ENCODE data around the gene SART3. TPM values are rescaled to one million over a fixed set of nuclear protein-coding genes. Genes with fewer than 3 reads are reported as not detected.

The SART3 gene
- total and polyA plus RNA-seq, 2 of the 13 experiments (the other 11 are each of a cell fraction or from before 2014, with no cell fraction given) = 16.1 to 69.9 TPM

- TF ChIP-seq, protein P1, sequence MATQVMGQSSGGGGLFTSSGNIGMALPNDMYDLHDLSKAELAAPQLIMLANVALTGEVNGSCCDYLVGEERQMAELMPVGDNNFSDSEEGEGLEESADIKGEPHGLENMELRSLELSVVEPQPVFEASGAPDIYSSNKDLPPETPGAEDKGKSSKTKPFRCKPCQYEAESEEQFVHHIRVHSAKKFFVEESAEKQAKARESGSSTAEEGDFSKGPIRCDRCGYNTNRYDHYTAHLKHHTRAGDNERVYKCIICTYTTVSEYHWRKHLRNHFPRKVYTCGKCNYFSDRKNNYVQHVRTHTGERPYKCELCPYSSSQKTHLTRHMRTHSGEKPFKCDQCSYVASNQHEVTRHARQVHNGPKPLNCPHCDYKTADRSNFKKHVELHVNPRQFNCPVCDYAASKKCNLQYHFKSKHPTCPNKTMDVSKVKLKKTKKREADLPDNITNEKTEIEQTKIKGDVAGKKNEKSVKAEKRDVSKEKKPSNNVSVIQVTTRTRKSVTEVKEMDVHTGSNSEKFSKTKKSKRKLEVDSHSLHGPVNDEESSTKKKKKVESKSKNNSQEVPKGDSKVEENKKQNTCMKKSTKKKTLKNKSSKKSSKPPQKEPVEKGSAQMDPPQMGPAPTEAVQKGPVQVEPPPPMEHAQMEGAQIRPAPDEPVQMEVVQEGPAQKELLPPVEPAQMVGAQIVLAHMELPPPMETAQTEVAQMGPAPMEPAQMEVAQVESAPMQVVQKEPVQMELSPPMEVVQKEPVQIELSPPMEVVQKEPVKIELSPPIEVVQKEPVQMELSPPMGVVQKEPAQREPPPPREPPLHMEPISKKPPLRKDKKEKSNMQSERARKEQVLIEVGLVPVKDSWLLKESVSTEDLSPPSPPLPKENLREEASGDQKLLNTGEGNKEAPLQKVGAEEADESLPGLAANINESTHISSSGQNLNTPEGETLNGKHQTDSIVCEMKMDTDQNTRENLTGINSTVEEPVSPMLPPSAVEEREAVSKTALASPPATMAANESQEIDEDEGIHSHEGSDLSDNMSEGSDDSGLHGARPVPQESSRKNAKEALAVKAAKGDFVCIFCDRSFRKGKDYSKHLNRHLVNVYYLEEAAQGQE (IDR thresholded peaks at IDR 0.05; ENCODE audit: borderline replicate concordance in 1 of 2, low read depth in 1 of 2, low read length in 2 of 2) = no peak
- TF ChIP-seq SOX6 (IDR thresholded peaks at IDR 0.05) = no peak
- 0 out of 2 replicates have a peak, but pooled peaks have one; percentile 26 for TF ChIP-seq SOX6 (CRISPR knock-in tag; IDR thresholded peaks at IDR 0.05)
- peak; percentile 75; the same call in 1 of the 2 replicates for TF ChIP-seq ZNF607 (CRISPR knock-in tag; IDR thresholded peaks at IDR 0.05; ENCODE audit: borderline replicate concordance)
- no peak for TF ChIP-seq ZNF260 (CRISPR knock-in tag; IDR thresholded peaks at IDR 0.05; ENCODE audit: borderline replicate concordance, low read depth)
- 0 out of 2 replicates have a peak, but pooled peaks have one; percentile 56 for TF ChIP-seq ZNF569 (CRISPR knock-in tag; IDR thresholded peaks at IDR 0.05; ENCODE audit: borderline replicate concordance)
- peak; percentile 54; the same call in 1 of the 2 replicates for TF ChIP-seq ZNF776 (CRISPR knock-in tag; IDR thresholded peaks at IDR 0.05)
Measured at GRCh38 chr12:108514468-108514972, 46.5 kb downstream of the SART3 start (continued).

Measured in HepG2 (cell line).